ENCODE results near the gene EHD4.

The EHD4 gene

GRCh38 chr15:42012241-42012640 is 39.9 kb upstream of the EHD4 start:
- H2AFZ ChIP-seq (ENCODE audit: low read depth, low read length) = no peak overlapping the region
- H3K9me3 ChIP-seq (ENCODE audit: insufficient read depth, low read length) = no peaks in the 10 kb centered on the region
- no peaks in the 10 kb centered on the region for H3K27me3 ChIP-seq (ENCODE audit: low read depth, low read length)
- no peak overlapping the region for H3K27ac ChIP-seq (ENCODE audit: low read length)
- H3K9ac ChIP-seq (ENCODE audit: low read length) = no peak overlapping the region
- TF ChIP-seq CTCF (IDR thresholded peaks at IDR 0.05; ENCODE audit: low read depth, low read length) (no peak), EZH2phosphoT487 (IDR thresholded peaks at IDR 0.05; ENCODE audit: low read depth) (no peak)
- no peaks in the 10 kb centered on the region for H4K20me1 ChIP-seq (ENCODE audit: insufficient read depth, low read length)
- no peaks in the 10 kb centered on the region for H3K79me2 ChIP-seq (ENCODE audit: low read length)
- H3K36me3 ChIP-seq (replicated peaks; ENCODE audit: low read depth, low read length) = no peaks in the 10 kb centered on the region
- H3K4me2 ChIP-seq (ENCODE audit: low read length) = no peak overlapping the region
- H3K4me1 ChIP-seq (ENCODE audit: low read length) = peaks cover 27% of the 10 kb centered on the region
- H3K4me3 ChIP-seq (ENCODE audit: low read length) = no peak overlapping the region

GRCh38 chr15:42011074-42011473 is 38.7 kb upstream of the EHD4 start:
- Histone ChIP-seq H3K79me2 (ENCODE audit: low read length) (no peaks in the 10 kb centered on the region), H3K9ac (ENCODE audit: low read length) (no peak overlapping the region), H3K9me3 (ENCODE audit: insufficient read depth, low read length) (no peaks in the 10 kb centered on the region), H4K20me1 (ENCODE audit: insufficient read depth, low read length) (no peaks in the 10 kb centered on the region), H3K4me1 (ENCODE audit: low read length) (peaks cover 27% of the 10 kb centered on the region), H3K4me2 (ENCODE audit: low read length) (peak overlapping the region; percentile 50), H3K27me3 (ENCODE audit: low read depth, low read length) (no peaks in the 10 kb centered on the region), H3K4me3 (ENCODE audit: low read length) (no peak overlapping the region), H3K27ac (ENCODE audit: low read length) (no peak overlapping the region), H3K36me3 (replicated peaks; ENCODE audit: low read depth, low read length) (no peaks in the 10 kb centered on the region), H2AFZ (ENCODE audit: low read depth, low read length) (peak overlapping the region; percentile 68)
- TF ChIP-seq EZH2phosphoT487 (IDR thresholded peaks at IDR 0.05; ENCODE audit: low read depth) (no peak), CTCF (IDR thresholded peaks at IDR 0.05; ENCODE audit: low read depth, low read length) (no peak)

- Histone ChIP-seq H2AFZ (ENCODE audit: low read depth, low read length) (peak overlapping the region; percentile 68; the same call in 1 of the 2 replicates), H3K9ac (ENCODE audit: low read length) (no peak overlapping the region), H3K36me3 (replicated peaks; ENCODE audit: low read depth, low read length) (no peaks in the 10 kb centered on the region), H3K27ac (ENCODE audit: low read length) (no peak overlapping the region), H3K4me2 (ENCODE audit: low read length) (peak overlapping the region; percentile 50), H3K4me3 (ENCODE audit: low read length) (no peak overlapping the region), H4K20me1 (ENCODE audit: insufficient read depth, low read length) (no peaks in the 10 kb centered on the region), H3K79me2 (ENCODE audit: low read length) (no peaks in the 10 kb centered on the region), H3K4me1 (ENCODE audit: low read length) (peaks cover 27% of the 10 kb centered on the region), H3K27me3 (ENCODE audit: low read depth, low read length) (no peaks in the 10 kb centered on the region), H3K9me3 (ENCODE audit: insufficient read depth, low read length) (no peaks in the 10 kb centered on the region)
- no peak for TF ChIP-seq CTCF (IDR thresholded peaks at IDR 0.05; ENCODE audit: low read depth, low read length)
- no peak for TF ChIP-seq EZH2phosphoT487 (IDR thresholded peaks at IDR 0.05; ENCODE audit: low read depth)
These were observed 38.1 kb upstream of the EHD4 start for GRCh38 chr15:42010434-42010833.

DNA sequence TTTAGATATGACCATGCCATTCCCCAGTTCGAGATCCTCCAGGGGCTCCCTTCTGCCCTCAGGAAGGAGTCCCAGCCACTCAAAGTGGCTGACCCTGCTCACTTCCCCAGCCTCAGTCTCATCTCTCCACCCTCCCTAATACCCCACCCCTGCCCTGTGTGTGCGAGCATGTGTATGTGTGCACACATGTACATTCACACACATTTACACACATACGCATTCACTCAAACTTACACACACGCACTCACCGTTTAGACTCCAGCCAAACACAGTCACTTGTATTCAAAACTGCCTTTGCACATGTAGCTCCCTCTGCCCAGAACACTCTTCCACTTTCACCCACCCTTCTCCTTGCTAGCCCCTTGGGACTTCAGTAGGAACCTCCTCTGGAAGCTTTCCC is 37.1 kb upstream of the EHD4 start:
- Histone ChIP-seq H2AFZ (ENCODE audit: low read depth, low read length) (no peak overlapping the region), H3K36me3 (replicated peaks; ENCODE audit: low read depth, low read length) (no peaks in the 10 kb centered on the region), H4K20me1 (ENCODE audit: insufficient read depth, low read length) (no peaks in the 10 kb centered on the region), H3K27me3 (ENCODE audit: low read depth, low read length) (no peaks in the 10 kb centered on the region), H3K4me3 (ENCODE audit: low read length) (no peak overlapping the region), H3K4me2 (ENCODE audit: low read length) (no peak overlapping the region), H3K9ac (ENCODE audit: low read length) (no peak overlapping the region), H3K4me1 (ENCODE audit: low read length) (peaks cover 27% of the 10 kb centered on the region), H3K79me2 (ENCODE audit: low read length) (no peaks in the 10 kb centered on the region), H3K9me3 (ENCODE audit: insufficient read depth, low read length) (no peaks in the 10 kb centered on the region), H3K27ac (ENCODE audit: low read length) (no peak overlapping the region)
- TF ChIP-seq EZH2phosphoT487 (IDR thresholded peaks at IDR 0.05; ENCODE audit: low read depth) = no peak
- no peak for TF ChIP-seq CTCF (IDR thresholded peaks at IDR 0.05; ENCODE audit: low read depth, low read length)
